Neural progenitor cell (in vitro differentiated cells): ENCODE data around the gene HBA1.

Source experiments
- EZH2 ChIP-seq: fragments of 200-600 bp; sonication (generic); IDR thresholded peaks from 2 replicates; pipeline ENCODE4 v1.6.1; 2017; ENCODE audit warnings: antibody characterized with exemption, mild to moderate bottlenecking, moderate library complexity
- TF ChIP-seq, protein P1 (sequence below): fragments of 200-600 bp; sonication (generic); IDR thresholded peaks from 2 replicates; pipeline ENCODE4 v1.5.1; 2017; ENCODE audit warnings: antibody characterized with exemption, mild to moderate bottlenecking

- TF ChIP-seq, protein P1, sequence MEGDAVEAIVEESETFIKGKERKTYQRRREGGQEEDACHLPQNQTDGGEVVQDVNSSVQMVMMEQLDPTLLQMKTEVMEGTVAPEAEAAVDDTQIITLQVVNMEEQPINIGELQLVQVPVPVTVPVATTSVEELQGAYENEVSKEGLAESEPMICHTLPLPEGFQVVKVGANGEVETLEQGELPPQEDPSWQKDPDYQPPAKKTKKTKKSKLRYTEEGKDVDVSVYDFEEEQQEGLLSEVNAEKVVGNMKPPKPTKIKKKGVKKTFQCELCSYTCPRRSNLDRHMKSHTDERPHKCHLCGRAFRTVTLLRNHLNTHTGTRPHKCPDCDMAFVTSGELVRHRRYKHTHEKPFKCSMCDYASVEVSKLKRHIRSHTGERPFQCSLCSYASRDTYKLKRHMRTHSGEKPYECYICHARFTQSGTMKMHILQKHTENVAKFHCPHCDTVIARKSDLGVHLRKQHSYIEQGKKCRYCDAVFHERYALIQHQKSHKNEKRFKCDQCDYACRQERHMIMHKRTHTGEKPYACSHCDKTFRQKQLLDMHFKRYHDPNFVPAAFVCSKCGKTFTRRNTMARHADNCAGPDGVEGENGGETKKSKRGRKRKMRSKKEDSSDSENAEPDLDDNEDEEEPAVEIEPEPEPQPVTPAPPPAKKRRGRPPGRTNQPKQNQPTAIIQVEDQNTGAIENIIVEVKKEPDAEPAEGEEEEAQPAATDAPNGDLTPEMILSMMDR, result no peak
- no peak for TF ChIP-seq EZH2
Measured at GRCh38 chr16:143456-143855, 33.0 kb upstream of the HBA1 start.
